HepG2 (cell line): Measurements from ENCODE around the gene CISD3. TPM values are rescaled to one million over a fixed set of nuclear protein-coding genes. Genes with fewer than 3 reads are reported as not detected.

Source experiments
- ATAC-seq: fragments of 200-7000 bp; cut with Tn5 transposase; 3 replicates; pipeline ENCODE4 v1.9.1; 2020; ENCODE audit warnings: mild to moderate bottlenecking, moderate library complexity
- BruUV-seq: library from RNA; stranded (reverse); fragments of 400-500 nt; replicated peaks from 2 replicates; lab custom pipeline; 2021; lab: Mats Ljungman, UMichigan
- CTCF ChIA-PET: fragments of 300-600 bp; formaldehyde crosslinking; extraction: SDS; loops from one replicate; lab custom pipeline; 2021; ENCODE audit warnings: low total read pairs, inconsistent platforms, low intra/inter-chr PET ratio; lab: Yijun Ruan, JAX
- POLR2A ChIA-PET: fragments of 350-600 bp; sonication (Branson Sonifier 250); formaldehyde crosslinking; loops from one replicate; lab custom pipeline; 2020; ENCODE audit warnings: antibody characterized with exemption, inconsistent platforms; lab: Yijun Ruan, JAX
- DNase-seq: peaks from one replicate; pipeline ENCODE4 v3.0.0-alpha.2; 2015; ENCODE audit warnings: low spot score
- FAIRE-seq: peaks from 3 replicates; lab custom pipeline; 2011; peaks lifted over from hg19 to GRCh38; lab: Jason Lieb, UNC
- H2AFZ ChIP-seq: one replicate; pipeline ENCODE4 v1.6.1; 2011; ENCODE audit warnings: low read length, inconsistent platforms
- H3K27ac ChIP-seq: fragments of 300-600 bp; 3 replicates; pipeline ENCODE4 v1.8.0; 2011; ENCODE audit warnings: mixed run types, mild to moderate bottlenecking, mixed read lengths, low read length, inconsistent platforms; ENCODE audit not compliant: insufficient read depth; ENCODE audit errors: extremely low read length
- H3K27me3 ChIP-seq, 2 experiments: fragments of 200-600 bp in 1 of 2; 2 replicates in 1 of 2; 3 replicates in 1 of 2; pipeline versions ENCODE4 v1.6.0 to v1.8.0; 2011; ENCODE audit warnings: low read length in 2 of 2, mild to moderate bottlenecking in 2 of 2, moderate library complexity in 2 of 2, inconsistent platforms in 1 of 2; ENCODE audit not compliant: insufficient read depth in 2 of 2, control insufficient read depth in 1 of 2
- H3K36me3 ChIP-seq, 2 experiments: fragments of 200-600 bp in 1 of 2; replicated peaks in 1 of 2; 2 replicates in 1 of 2; 3 replicates in 1 of 2; pipeline versions ENCODE4 v1.5.1 to v1.8.0; 2011; ENCODE audit warnings: low read length in 2 of 2, inconsistent platforms in 1 of 2; ENCODE audit not compliant: insufficient read depth in 2 of 2, control insufficient read depth in 1 of 2
- H3K4me1 ChIP-seq: 2 replicates; pipeline ENCODE4 v1.5.1; 2012; ENCODE audit warnings: low read length, inconsistent platforms; ENCODE audit not compliant: insufficient read depth
- H3K4me2 ChIP-seq: 2 replicates; pipeline ENCODE4 v1.6.0; 2011; ENCODE audit warnings: low read depth, low read length, inconsistent platforms
- H3K4me3 ChIP-seq, 3 experiments: fragments of 200-600 bp in 1 of 3; sonication (generic), shearing (Covaris generic) in 1 of 3; replicated peaks in 1 of 3; 2 replicates each; pipeline ENCODE4 v1.5.1; 2011 to 2016; ENCODE audit warnings: low read length in 3 of 3, inconsistent platforms in 2 of 3, low read depth in 2 of 3, mild to moderate bottlenecking in 2 of 3, control low read depth in 1 of 3, mixed read lengths in 1 of 3; ENCODE audit not compliant: insufficient read depth in 1 of 3
- H3K79me2 ChIP-seq: one replicate; pipeline ENCODE4 v1.6.1; 2011; ENCODE audit warnings: low read length, inconsistent platforms; ENCODE audit not compliant: insufficient read depth
- H3K9ac ChIP-seq: 2 replicates; pipeline ENCODE4 v1.6.0; 2011; ENCODE audit warnings: mild to moderate bottlenecking, low read depth, low read length, inconsistent platforms; ENCODE audit not compliant: insufficient read depth
- H3K9me3 ChIP-seq: 2 replicates; pipeline ENCODE4 v1.5.1; 2012; ENCODE audit warnings: mild to moderate bottlenecking, low read length
- H4K20me1 ChIP-seq: 2 replicates; pipeline ENCODE4 v1.6.0; 2011; ENCODE audit warnings: inconsistent platforms, mild to moderate bottlenecking, low read length, moderate library complexity; ENCODE audit not compliant: insufficient read depth
- AGO1 ChIP-seq: fragments of 200-400 bp; formaldehyde crosslinking; IDR thresholded peaks from 2 replicates; pipeline ENCODE4 v1.6.1; 2017; ENCODE audit warnings: mild to moderate bottlenecking, low read depth, low read length, moderate library complexity; ENCODE audit not compliant: poor library complexity, severe bottlenecking
- AGO2 ChIP-seq: fragments of 200-400 bp; formaldehyde crosslinking; optimal IDR thresholded peaks from 2 replicates; pipeline ENCODE3; 2017; ENCODE audit warnings: mild to moderate bottlenecking, low read depth, low read length, moderate library complexity
- AKAP8 ChIP-seq: sonication (generic); formaldehyde crosslinking; IDR thresholded peaks from 2 replicates; pipeline ENCODE4 v1.5.1; 2020; ENCODE audit warnings: mild to moderate bottlenecking, missing genetic modification reagents
- FOSL1 ChIP-seq: sonication (generic); formaldehyde crosslinking; IDR thresholded peaks from 2 replicates; pipeline ENCODE4 v1.9.0; 2021; ENCODE audit warnings: missing genetic modification reagents, borderline replicate concordance
- MAF1 ChIP-seq: sonication (generic); formaldehyde crosslinking; IDR thresholded peaks from 2 replicates; pipeline ENCODE4 v1.5.0; 2020; ENCODE audit warnings: missing genetic modification reagents, borderline replicate concordance
- MED8 ChIP-seq: sonication (generic); formaldehyde crosslinking; IDR thresholded peaks from 2 replicates; pipeline ENCODE4 v1.8.1; 2023; ENCODE audit warnings: mild to moderate bottlenecking, missing genetic modification reagents; ENCODE audit not compliant: insufficient replicate concordance
- POLR2A ChIP-seq, 2 experiments: IDR thresholded peaks; 2 replicates each; pipeline ENCODE4 v1.6.1; 2011; ENCODE audit warnings: low read depth in 2 of 2, low read length in 2 of 2, mild to moderate bottlenecking in 1 of 2, moderate library complexity in 1 of 2; ENCODE audit not compliant: insufficient read depth in 1 of 2
- RBM22 ChIP-seq: fragments of 200-400 bp; formaldehyde crosslinking; optimal IDR thresholded peaks from 2 replicates; pipeline ENCODE3; 2017; ENCODE audit warnings: mild to moderate bottlenecking, low read length, moderate library complexity
- SRSF1 ChIP-seq: fragments of 200-400 bp; formaldehyde crosslinking; optimal IDR thresholded peaks from 2 replicates; pipeline ENCODE3; 2017; ENCODE audit warnings: mild to moderate bottlenecking, low read depth, low read length, moderate library complexity
- SSRP1 ChIP-seq: IDR thresholded peaks from 2 replicates; pipeline ENCODE4 v1.6.1; 2016; ENCODE audit warnings: control low read depth
- ZBTB33 ChIP-seq: sonication (generic); formaldehyde crosslinking; IDR thresholded peaks from 2 replicates; pipeline ENCODE4 v1.4.0; 2020; ENCODE audit warnings: missing genetic modification reagents
- ZBTB38 ChIP-seq: sonication (generic); formaldehyde crosslinking; IDR thresholded peaks from 2 replicates; pipeline ENCODE4 v1.5.1; 2020; ENCODE audit warnings: mild to moderate bottlenecking, missing genetic modification reagents
- ZNF7 ChIP-seq: IDR thresholded peaks from 2 replicates; pipeline ENCODE4 v1.6.1; 2016; ENCODE audit warnings: missing biosample characterization, missing genetic modification reagents
- WGBS: methylation state at CpG from one replicate; pipeline ENCODE4 v1.1.6; 2017; ENCODE audit warnings: low lambda C conversion rate; 5-methylcytosine and 5-hydroxymethylcytosine counted together
- in situ Hi-C: cut with HindIII; loops from 2 replicates; pipeline ENCODE4 v1.10.0; 2017; ENCODE audit warnings: low pct_unique_long_range_greater_than_20kb; ENCODE audit not compliant: extremely low pct_ligation_motif_present
- intact Hi-C: fragments of 100-400 bp; cut with micrococcal nuclease; formaldehyde crosslinking; loops from one replicate; pipeline ENCODE4 v1.10.0; 2022; ENCODE audit not compliant: unreplicated experiment
- polyA plus RNA-seq, 8 experiments: library from polyadenylated mRNA; depleted of rRNA in 3 of 8; stranded (reverse) in 7 of 8; unstranded in 1 of 8; fragments of >200 nt; fragmentation: Illumina TruSeq in 4 of 8; extraction: Trizol in 4 of 8; gene quantifications; 2 replicates each; pipeline versions ENCODE4 v1.2.1 to v1.2.3, GENCODE V29; 2011 to 2016; ENCODE audit warnings: low read depth in 4 of 8, missing spikeins in 1 of 8, mixed read lengths in 1 of 8; ENCODE audit not compliant: insufficient read depth in 1 of 8
- total RNA-seq, 5 experiments: library from RNA; depleted of rRNA; stranded (reverse); fragments of >200 nt; fragmentation: Illumina TruSeq; extraction: Trizol; gene quantifications; 2 replicates each; pipeline ENCODE4 v1.2.3, GENCODE V29; 2016; ENCODE audit warnings: low read depth in 1 of 5
- TF ChIP-seq, protein P1 (sequence below): sonication (generic); formaldehyde crosslinking; conservative IDR thresholded peaks from 2 replicates; pipeline ENCODE4 v1.5.0; 2020; ENCODE audit warnings: missing genetic modification reagents
- TF ChIP-seq, protein P2 (sequence below), 2 experiments: IDR thresholded peaks; 2 replicates each; pipeline ENCODE4 v1.6.1; 2011 to 2012; ENCODE audit warnings: low read length in 2 of 2, borderline replicate concordance in 1 of 2, low read depth in 1 of 2, mild to moderate bottlenecking in 1 of 2, moderate library complexity in 1 of 2

The CISD3 gene
- total and polyA plus RNA-seq, 2 of the 13 experiments (the other 11 are each of a cell fraction or from before 2014, with no cell fraction given): 30.0 to 34.1 TPM

DNA sequence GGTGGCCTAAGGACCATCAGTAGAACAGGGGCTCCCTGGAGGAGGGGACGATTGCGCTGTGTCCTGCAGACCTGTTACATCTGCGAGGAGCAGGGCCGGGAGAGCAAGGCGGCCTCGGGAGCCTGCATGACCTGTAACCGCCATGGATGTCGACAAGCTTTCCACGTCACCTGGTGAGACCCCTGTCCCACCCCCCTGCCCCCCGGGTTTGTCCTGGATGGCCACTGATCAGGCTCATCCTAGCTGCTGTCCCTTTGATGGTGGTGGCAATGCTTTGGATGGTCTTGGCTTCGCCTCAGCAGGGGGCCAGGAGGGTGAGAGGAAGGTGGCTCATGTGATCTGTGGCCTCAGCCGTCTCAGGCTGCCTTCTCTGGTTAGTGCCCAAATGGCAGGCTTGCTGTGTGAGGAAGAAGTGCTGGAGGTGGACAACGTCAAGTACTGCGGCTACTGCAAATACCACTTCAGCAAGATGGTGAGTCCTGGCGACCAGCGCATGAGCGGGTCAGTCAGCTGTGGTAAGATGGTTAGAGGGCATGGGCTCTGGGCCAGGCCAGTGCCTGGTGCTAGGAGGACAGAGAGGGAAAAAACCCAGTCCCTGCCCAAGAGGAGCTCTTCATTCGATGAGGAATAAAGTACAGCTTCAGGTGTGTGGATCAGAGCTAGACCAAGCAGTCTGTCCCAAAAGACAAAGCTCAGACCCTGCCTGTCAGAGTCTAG lies 20.9 kb upstream of the CISD3 start:
- no peak overlapping the region for H3K4me3 ChIP-seq
- H3K9ac ChIP-seq: no peak overlapping the region
- peaks cover 34% of the 10 kb centered on the region for H3K79me2 ChIP-seq
- DNase-seq (no peak), FAIRE-seq (no peak), ATAC-seq (no peak)
- no TSS peak for BruUV-seq
- H3K4me2 ChIP-seq: no peak overlapping the region
- H3K4me1 ChIP-seq: peaks cover 48% of the 10 kb centered on the region
- CTCF ChIA-PET: no interaction called here
- no peak overlapping the region for H2AFZ ChIP-seq
- H3K27ac ChIP-seq: no peak overlapping the region
- peaks cover 12% of the 10 kb centered on the region for H4K20me1 ChIP-seq
- POLR2A ChIA-PET: interaction anchor here (1.5 to 6.4 kb wide), 6 partner anchors 9 to 53 kb away, joined by 3 to 38 read pairs (median 14); partner anchors contain the start of gene EPOP
- H3K36me3 ChIP-seq: peaks cover 36 to 70% of the 10 kb centered on the region in 2 experiments
- WGBS: 95% methylated on average over 13 of the region's 18 CpGs
- H3K9me3 ChIP-seq: no peaks in the 10 kb centered on the region
- H3K27me3 ChIP-seq: no peaks in the 10 kb centered on the region; a peak in 1 of 5 replicates
- intact Hi-C loops: no loop called here
- in situ Hi-C loops: no loop called here
- peak; percentile 24 for TF ChIP-seq RBM22
- TF ChIP-seq ZNF7 (CRISPR knock-in tag): no peak
- TF ChIP-seq FOSL1 (CRISPR knock-in tag): no peak
- TF ChIP-seq, protein P1, sequence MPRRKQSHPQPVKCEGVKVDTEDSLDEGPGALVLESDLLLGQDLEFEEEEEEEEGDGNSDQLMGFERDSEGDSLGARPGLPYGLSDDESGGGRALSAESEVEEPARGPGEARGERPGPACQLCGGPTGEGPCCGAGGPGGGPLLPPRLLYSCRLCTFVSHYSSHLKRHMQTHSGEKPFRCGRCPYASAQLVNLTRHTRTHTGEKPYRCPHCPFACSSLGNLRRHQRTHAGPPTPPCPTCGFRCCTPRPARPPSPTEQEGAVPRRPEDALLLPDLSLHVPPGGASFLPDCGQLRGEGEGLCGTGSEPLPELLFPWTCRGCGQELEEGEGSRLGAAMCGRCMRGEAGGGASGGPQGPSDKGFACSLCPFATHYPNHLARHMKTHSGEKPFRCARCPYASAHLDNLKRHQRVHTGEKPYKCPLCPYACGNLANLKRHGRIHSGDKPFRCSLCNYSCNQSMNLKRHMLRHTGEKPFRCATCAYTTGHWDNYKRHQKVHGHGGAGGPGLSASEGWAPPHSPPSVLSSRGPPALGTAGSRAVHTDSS (CRISPR knock-in tag): no peak
- TF ChIP-seq MAF1 (CRISPR knock-in tag): no peak
- peak; percentile 24 for TF ChIP-seq MED8 (CRISPR knock-in tag)
- peak; percentile 36 for TF ChIP-seq AGO1
- TF ChIP-seq ZBTB38 (CRISPR knock-in tag): peak; percentile 45; the same call in 1 of the 2 replicates
- TF ChIP-seq, protein P2, sequence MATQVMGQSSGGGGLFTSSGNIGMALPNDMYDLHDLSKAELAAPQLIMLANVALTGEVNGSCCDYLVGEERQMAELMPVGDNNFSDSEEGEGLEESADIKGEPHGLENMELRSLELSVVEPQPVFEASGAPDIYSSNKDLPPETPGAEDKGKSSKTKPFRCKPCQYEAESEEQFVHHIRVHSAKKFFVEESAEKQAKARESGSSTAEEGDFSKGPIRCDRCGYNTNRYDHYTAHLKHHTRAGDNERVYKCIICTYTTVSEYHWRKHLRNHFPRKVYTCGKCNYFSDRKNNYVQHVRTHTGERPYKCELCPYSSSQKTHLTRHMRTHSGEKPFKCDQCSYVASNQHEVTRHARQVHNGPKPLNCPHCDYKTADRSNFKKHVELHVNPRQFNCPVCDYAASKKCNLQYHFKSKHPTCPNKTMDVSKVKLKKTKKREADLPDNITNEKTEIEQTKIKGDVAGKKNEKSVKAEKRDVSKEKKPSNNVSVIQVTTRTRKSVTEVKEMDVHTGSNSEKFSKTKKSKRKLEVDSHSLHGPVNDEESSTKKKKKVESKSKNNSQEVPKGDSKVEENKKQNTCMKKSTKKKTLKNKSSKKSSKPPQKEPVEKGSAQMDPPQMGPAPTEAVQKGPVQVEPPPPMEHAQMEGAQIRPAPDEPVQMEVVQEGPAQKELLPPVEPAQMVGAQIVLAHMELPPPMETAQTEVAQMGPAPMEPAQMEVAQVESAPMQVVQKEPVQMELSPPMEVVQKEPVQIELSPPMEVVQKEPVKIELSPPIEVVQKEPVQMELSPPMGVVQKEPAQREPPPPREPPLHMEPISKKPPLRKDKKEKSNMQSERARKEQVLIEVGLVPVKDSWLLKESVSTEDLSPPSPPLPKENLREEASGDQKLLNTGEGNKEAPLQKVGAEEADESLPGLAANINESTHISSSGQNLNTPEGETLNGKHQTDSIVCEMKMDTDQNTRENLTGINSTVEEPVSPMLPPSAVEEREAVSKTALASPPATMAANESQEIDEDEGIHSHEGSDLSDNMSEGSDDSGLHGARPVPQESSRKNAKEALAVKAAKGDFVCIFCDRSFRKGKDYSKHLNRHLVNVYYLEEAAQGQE (IDR thresholded peaks at IDR 0.05; ENCODE audit: borderline replicate concordance in 1 of 2, low read depth in 1 of 2, low read length in 2 of 2): no peak
- TF ChIP-seq SSRP1: 0 out of 2 replicates have a peak, but pooled peaks have one; percentile 24
- peak; percentile 83 for TF ChIP-seq AGO2
- peak; percentile 34; the same call in 1 of the 2 replicates for TF ChIP-seq AKAP8
- TF ChIP-seq ZBTB33 (CRISPR knock-in tag): 0 out of 2 replicates have a peak, but pooled peaks have one; percentile 16
- TF ChIP-seq SRSF1: peak; percentile 46
- TF ChIP-seq POLR2A (IDR thresholded peaks at IDR 0.05; ENCODE audit: insufficient read depth in 1 of 2, low read depth in 2 of 2, low read length in 2 of 2): peak; percentile 2 to 11; a peak in 1 of 4 replicates
